ENCODE results near the gene PDE11A.

Gene PDE11A

DNA sequence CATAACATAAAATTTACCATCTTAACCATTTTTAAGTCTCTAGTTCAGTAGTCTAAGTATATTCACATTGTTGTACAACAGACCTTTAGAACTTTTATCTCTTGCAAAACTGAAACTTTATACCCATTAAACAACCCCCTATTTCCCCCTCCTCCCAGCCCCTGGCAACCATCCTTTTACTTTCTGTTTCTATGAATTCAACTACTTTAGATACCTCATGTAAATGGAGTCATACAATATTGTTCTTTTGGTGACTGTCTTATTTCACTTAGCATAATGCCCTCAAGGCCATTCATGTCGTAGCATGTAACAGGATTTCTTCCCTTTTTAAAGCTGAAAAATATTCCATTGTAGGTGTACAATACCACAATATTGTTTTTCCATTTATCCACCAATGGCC, 129.8 kb downstream of the PDE11A start:
- in situ Hi-C loops (cut with HindIII; ENCODE audit: low sequenced_read_pairs), result no loop called here

DNA sequence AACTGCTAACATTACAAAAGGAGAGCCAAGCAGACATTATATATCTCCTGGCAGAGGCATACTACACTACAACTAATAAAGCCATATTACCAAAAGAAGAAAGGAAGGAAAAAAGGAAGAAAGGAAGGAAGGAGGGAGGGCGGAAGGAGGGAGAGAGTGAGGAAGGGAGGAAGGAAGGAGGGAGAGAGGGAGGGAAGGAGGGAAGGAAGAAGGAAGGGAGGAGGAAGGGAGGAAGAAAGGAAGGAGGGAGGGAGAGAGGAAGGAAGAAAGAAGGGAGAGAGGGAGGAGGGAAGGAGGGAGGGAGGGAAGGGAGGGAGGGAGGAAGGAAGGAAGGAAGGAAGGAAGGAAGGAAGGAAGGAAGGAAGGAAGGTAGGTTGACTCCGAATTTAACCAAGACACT, 133.4 kb downstream of the PDE11A start:
- TF ChIP-seq, protein P1, sequence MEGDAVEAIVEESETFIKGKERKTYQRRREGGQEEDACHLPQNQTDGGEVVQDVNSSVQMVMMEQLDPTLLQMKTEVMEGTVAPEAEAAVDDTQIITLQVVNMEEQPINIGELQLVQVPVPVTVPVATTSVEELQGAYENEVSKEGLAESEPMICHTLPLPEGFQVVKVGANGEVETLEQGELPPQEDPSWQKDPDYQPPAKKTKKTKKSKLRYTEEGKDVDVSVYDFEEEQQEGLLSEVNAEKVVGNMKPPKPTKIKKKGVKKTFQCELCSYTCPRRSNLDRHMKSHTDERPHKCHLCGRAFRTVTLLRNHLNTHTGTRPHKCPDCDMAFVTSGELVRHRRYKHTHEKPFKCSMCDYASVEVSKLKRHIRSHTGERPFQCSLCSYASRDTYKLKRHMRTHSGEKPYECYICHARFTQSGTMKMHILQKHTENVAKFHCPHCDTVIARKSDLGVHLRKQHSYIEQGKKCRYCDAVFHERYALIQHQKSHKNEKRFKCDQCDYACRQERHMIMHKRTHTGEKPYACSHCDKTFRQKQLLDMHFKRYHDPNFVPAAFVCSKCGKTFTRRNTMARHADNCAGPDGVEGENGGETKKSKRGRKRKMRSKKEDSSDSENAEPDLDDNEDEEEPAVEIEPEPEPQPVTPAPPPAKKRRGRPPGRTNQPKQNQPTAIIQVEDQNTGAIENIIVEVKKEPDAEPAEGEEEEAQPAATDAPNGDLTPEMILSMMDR (IDR thresholded peaks at IDR 0.05; ENCODE audit: low read depth, low read length), result no peak
- H3K4me3 ChIP-seq (ENCODE audit: low read depth, low read length), result no peak overlapping the region
- no peak for DNase-seq (ENCODE audit: low read depth, low spot score)
- in situ Hi-C loops (cut with HindIII; ENCODE audit: low sequenced_read_pairs), result no loop called here

More for the DNA sequence above, 129.8 kb downstream of the PDE11A start:
- TF ChIP-seq, protein P1 (IDR thresholded peaks at IDR 0.05; ENCODE audit: low read depth, low read length), result no peak
- no peak overlapping the region for H3K4me3 ChIP-seq (ENCODE audit: low read depth, low read length)
- no peak for DNase-seq (ENCODE audit: low read depth, low spot score)

DNA sequence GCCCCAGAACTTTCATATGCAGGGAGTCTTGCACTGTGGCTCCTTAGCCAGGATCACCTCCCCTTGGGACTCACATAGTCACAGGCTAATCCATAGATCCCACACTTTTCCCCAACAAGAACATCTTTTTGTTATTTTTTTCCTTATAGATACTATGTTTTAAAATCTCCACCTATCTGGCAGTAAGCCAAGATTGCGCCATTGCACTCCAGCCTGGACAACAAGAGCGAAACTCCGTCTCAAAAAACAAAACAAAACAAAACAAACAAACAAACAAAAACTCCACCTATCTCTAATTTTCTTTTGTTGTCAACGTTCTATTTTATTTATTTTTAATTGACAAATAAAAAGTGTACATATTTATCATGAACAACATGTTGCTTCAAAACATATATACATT, 141.7 kb downstream of the PDE11A start:
- in situ Hi-C loops (cut with HindIII; ENCODE audit: low sequenced_read_pairs), result no loop called here
- no peak overlapping the region for H3K4me3 ChIP-seq (ENCODE audit: low read depth, low read length)
- DNase-seq (ENCODE audit: low read depth, low spot score), result no peak
- TF ChIP-seq, protein P1 (IDR thresholded peaks at IDR 0.05; ENCODE audit: low read depth, low read length), result no peak

DNA sequence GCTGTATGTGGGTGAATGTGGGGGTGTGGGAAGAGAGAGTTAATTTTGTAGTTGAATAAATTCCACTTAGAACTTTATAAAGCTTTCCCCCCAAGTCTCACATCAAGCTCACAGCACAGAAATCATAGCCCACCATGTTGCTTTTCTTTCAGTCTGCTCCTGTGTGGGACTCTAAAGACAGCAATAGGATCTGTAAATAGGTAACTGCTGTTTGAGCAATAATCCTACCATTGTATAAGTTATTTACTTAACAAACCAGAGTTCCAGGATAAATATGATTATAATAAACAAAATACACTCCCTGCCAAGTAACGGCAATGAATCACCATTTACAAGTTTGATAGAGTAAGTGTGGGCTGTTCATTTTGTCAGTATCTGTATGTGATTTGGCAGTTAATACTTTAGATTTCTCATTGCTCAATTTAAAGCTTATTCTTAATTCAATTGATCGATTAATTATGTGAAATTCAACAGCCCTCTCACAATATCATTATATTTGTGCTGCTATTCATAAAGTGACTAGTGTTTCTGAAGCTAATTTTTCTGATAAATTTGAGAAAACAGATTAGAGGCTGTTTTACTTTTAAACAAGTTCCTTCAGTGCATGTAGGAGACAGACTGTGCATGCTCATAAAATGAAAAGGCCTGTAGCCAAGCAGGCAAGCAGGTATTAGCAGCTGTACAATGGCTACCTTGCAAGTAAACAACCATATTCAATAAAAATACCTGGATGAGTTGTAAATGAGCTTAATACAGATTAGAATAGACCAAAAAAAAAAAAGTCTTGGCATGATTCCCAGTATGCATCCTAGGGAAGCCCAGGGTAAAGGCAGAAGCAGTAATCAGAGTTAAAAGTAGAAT, 142.7 kb downstream of the PDE11A start:
- DNase-seq (ENCODE audit: low read depth, low spot score), result no peak
- no peak overlapping the region for H3K4me3 ChIP-seq (ENCODE audit: low read depth, low read length)
- in situ Hi-C loops (cut with HindIII; ENCODE audit: low sequenced_read_pairs), result no loop called here
- TF ChIP-seq, protein P1 (IDR thresholded peaks at IDR 0.05; ENCODE audit: low read depth, low read length), result no peak

DNA sequence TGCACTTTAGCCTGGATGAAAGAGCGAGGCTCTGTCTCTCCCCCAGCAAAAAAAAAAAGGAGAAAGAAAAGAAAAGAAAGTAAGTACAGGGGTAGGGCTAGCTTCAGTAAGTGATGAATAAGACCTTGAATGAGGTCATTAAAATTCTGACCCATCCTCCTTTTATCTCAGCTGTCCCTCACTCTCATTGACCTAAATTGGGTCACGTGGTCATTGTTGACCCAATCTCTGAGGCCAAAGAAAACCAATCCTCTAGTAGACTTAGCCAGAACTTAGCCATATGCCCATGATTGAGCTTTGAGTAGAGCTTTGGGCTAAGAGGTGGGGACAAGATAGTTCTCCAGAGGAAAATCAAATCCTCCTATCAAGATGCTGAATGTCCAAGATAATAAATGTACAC, 149.3 kb downstream of the PDE11A start:
- TF ChIP-seq, protein P1 (IDR thresholded peaks at IDR 0.05; ENCODE audit: low read depth, low read length), result no peak
- in situ Hi-C loops (cut with HindIII; ENCODE audit: low sequenced_read_pairs), result no loop called here

DNA sequence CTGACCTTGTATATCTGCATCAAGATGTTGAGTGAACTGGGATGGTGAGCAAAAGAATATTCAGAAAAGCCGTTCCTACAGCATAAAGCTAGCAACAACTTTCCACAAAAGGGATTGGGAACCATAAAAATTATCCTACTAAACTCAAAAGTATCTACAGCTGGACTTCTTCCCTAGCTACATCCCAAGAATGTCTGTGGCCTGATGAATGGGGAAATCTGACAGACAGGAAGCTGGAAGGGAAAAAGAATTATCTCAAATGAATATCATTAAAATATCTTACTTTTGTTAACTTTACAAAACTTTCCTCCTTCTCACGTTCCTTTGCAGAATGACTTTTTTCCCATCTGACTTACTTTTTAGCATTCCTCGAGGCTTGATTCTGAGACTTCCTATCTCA, 150.9 kb downstream of the PDE11A start:
- DNase-seq (ENCODE audit: low read depth, low spot score), result no peak
- in situ Hi-C loops (cut with HindIII; ENCODE audit: low sequenced_read_pairs), result no loop called here
- TF ChIP-seq, protein P1 (IDR thresholded peaks at IDR 0.05; ENCODE audit: low read depth, low read length), result no peak
- H3K4me3 ChIP-seq (ENCODE audit: low read depth, low read length), result no peak overlapping the region

More for the DNA sequence above, 149.3 kb downstream of the PDE11A start:
- DNase-seq (ENCODE audit: low read depth, low spot score), result no peak
- no peak overlapping the region for H3K4me3 ChIP-seq (ENCODE audit: low read depth, low read length)

Measured in astrocyte of the spinal cord (primary cell).